GM18519 (cell line): ENCODE measurements around the gene ANKDD1B.
"Not testable (repeated sequence)": the region's sequence is repeated elsewhere in the genome, so short reads cannot be mapped to it uniquely, and the experiment has no call there.

Experiments used
- ATAC-seq: cut with Tn5 transposase; IDR thresholded peaks from one replicate; pipeline ENCODE4 v1.9.1; 2021; ENCODE audit warnings: mild to moderate bottlenecking, moderate library complexity; ENCODE audit not compliant: unreplicated experiment, low FRiP score

The ANKDD1B gene

DNA sequence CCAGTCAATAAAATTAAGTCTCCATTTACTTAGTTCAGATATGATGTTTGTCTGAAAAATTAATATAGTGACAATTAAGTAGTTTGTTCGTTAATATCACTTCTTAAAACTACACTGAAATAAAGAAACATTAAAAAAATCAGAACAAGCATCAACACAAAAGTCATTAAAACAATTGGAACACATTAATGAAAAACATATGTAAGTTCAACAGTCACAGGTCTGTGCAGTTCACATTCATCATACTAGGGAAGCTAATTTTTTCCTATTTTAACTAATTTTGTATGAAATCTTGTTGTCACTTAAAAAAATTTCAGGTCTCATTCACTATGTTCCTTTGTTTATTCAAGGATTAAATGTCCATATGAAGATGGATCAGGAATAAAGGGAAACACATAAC, 83.5 kb downstream of the ANKDD1B start:
- no peak for ATAC-seq

- ATAC-seq: not testable (repeated sequence)
Measured at GRCh38 chr5:75695472-75696351, 84.5 kb downstream of the ANKDD1B start.

- ATAC-seq: no peak
Measured at GRCh38 chr5:75701856-75702255, 90.6 kb downstream of the ANKDD1B start.

GRCh38 chr5:75706016-75706415, 94.8 kb downstream of the ANKDD1B start:
- no peak for ATAC-seq

- no peak for ATAC-seq
Measured at GRCh38 chr5:75706775-75707174, 95.5 kb downstream of the ANKDD1B start.

DNA sequence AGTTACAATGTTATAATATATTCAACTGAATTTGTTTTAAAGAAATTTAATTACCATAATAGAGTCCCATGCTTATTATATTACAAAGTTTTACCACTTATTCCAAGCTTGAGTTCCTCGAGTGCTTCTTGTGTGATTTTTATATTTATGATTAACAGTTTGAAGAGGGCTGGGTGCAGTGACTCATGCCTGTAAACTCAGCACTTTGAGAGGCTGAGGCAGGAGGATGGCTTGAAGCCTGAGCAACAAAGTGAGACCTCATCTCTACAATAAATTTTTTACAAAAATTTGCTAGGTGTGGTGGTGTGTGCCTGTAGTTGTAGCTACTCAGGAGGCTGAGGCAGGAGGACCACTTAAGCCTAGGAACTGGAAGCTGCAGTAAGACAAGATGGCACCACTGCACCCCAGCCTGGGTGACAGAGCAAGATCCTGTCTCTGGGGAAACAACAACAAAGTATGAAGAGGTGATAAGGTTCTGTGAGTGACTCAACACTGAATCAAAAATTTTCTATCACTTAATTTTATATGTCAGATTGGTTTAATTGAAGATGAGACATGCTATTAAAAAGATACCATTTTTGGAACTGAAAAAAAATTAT, 96.8 kb downstream of the ANKDD1B start:
- ATAC-seq: no peak

GRCh38 chr5:75710637-75711036, 99.4 kb downstream of the ANKDD1B start:
- ATAC-seq: no peak

DNA sequence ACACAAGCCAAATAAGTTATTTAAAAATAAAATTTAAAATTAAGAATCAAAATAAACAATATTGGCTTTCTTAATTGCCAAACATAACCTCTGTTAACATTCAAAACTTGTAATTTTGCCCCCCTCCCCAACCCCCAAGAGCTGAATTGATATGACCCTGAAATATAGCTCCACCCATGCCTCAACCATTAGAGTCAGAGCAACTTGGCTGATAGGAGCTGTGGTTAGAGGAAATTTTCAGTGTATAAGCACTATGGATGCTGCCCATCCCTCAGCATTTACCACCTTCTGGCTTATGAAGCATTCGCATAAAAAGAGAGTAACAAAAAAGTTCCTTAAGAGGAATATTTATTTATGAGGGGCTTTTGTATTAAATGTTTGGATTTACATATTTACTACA, 99.9 kb downstream of the ANKDD1B start:
- no peak for ATAC-seq

DNA sequence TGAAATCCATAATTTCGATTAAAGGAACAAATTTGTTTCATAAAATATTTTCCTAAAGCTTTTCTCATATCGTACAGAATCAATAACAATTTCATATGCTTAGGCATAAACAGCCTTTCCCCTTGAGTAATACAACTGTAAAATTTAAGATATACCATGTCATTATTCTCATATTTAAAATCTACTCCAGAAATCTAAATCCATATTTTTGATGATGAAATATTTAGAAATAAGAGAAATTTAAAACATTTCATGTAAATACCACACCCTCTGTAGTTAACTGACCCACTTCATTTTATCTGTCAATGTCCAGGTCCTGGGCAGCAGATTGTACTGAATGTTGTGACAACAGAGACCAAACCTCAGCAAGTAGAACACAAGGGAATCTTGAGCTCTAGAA, 100.8 kb downstream of the ANKDD1B start:
- ATAC-seq: no peak

DNA sequence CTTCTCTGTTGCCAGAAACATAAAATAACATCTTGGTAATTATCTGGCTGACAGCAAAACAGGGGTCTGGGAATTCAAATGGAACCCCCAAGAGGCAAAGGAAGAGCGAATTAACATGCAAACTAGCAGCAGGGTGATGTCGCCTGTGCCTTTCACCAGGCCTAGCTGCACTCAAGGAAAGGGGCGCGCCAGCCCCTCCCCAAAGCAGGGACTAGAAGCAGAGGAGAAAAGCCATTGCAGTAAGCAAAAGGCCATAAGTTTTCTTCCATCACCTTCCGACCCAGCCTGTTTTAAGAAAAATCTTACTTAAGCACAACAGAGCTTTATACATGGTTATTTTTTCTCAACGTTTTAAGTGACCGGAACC, 105.4 kb downstream of the ANKDD1B start:
- ATAC-seq: no peak

- peak; percentile 81 for ATAC-seq
Measured at GRCh38 chr5:75717082-75717922, 106.0 kb downstream of the ANKDD1B start, which contains the start of gene POC5. Gene POC5, minus strand, starts transcription at chr5:75717437. Its CDS starts 4,500 bp downstream, at chr5:75712937.

DNA sequence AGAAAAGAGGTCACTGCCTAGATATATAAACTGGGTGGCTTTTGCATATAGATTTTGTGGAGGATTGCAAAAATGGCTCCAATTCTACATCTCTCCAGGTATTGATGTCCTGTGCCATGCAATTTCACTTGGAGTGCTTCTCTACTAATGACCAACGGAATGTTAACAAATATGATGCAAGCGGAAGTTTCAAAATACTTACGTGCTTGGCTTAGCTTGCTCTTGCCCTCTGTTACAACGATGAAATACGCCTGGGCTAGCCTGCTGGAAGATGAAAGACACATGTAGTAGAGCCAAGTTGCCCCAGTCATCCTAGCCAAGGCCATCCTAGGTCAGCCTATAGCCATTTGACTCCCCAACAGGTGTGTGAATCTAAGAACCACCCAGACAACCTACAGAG, 109.6 kb downstream of the ANKDD1B start:
- no peak for ATAC-seq
